ENCODE data around the gene ATG4C. TPM values are rescaled to one million over a fixed set of nuclear protein-coding genes. Genes with fewer than 3 reads are reported as not detected.

Gene ATG4C
- total and polyA plus RNA-seq, 10 of the 15 experiments (the other 5 are each of a cell fraction or from before 2014, with no cell fraction given), result 8.1 to 30.9 (median 18.9) TPM

DNA sequence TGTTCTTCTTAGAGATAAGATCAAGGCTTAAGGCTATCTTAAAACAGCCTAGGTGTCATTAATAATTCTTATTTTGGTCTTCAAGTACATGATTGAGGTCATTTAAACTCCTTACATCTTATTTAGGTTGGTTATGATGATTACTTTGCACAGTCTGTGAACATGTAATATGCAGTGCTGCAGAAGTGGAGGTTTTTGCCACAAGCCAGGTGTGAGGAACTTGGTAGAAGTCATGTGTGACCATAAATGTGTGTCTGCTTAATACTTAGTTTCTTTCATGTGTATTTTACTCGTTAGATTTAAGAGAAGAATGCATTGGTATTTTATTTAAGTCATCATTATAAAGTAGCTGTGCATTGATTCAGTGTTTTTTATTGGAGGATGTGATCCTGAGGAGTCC is 10.1 kb downstream of the ATG4C start:
- in situ Hi-C loops (cut with MboI), result no loop called here
- ChIA-PET SMC1A (ENCODE audit: uncharacterized antibody, unreplicated experiment) (interaction anchor here (1.5 to 1.9 kb wide), 4 partner anchors 10 to 46 kb away, joined by 4 to 7 read pairs (median 6); partner anchors contain the start of gene ATG4C), POLR2A (no interaction called here), RAD21 (ENCODE audit: unreplicated experiment) (no interaction called here), CTCF (interaction anchor here (1.5 kb wide), 1 partner anchor 8 kb away, joined by 5 read pairs; no protein-coding TSS in a partner anchor)
- TF ChIP-seq MTA2 (IDR thresholded peaks at IDR 0.05; ENCODE audit: low read depth) (peak; percentile 37; the same call in 1 of the 2 replicates), SMAD1 (IDR thresholded peaks at IDR 0.05; ENCODE audit: low read depth, partially characterized antibody) (no peak)
- H3K9me3 ChIP-seq (replicated peaks; ENCODE audit: control insufficient read depth, insufficient read depth, low read length), result no peaks in the 10 kb centered on the region
- H3K4me1 ChIP-seq (ENCODE audit: control insufficient read depth, insufficient read depth, low read length), result no peaks in the 10 kb centered on the region; the same call in 1 of the 2 replicates
- no peak overlapping the region for H3K4me3 ChIP-seq
- H3K27ac ChIP-seq (ENCODE audit: control insufficient read depth, insufficient read depth), result no peak overlapping the region
- no peaks in the 10 kb centered on the region; the same call in none of the 2 replicates for H3K79me2 ChIP-seq (ENCODE audit: control insufficient read depth, insufficient read depth, low read length)
- no peak for FAIRE-seq
- no peak overlapping the region for H3K4me2 ChIP-seq (ENCODE audit: control insufficient read depth, insufficient read depth)
- H3K9ac ChIP-seq (ENCODE audit: control insufficient read depth, insufficient read depth, low read length), result no peak overlapping the region
- H4K20me1 ChIP-seq (ENCODE audit: control insufficient read depth, insufficient read depth), result no peaks in the 10 kb centered on the region
- intact Hi-C loops (cut with micrococcal nuclease; ENCODE audit: unreplicated experiment), result no loop called here
- WGBS (ENCODE audit: insufficient coverage, insufficient replicate concordance, low lambda C conversion rate, missing lambda C conversion rate), result 0% methylated on average over 1 of the region's 1 CpG
- BruUV-seq (replicated peaks), result no TSS peak
- H2AFZ ChIP-seq (ENCODE audit: control insufficient read depth, low read depth, low read length), result no peak overlapping the region
- ATAC-seq, result peak; percentile 81
- no peak for DNase-seq (ENCODE audit: low read depth, low spot score)
- H3K27me3 ChIP-seq (replicated peaks in 1 of 2; ENCODE audit: control insufficient read depth in 2 of 2, insufficient read depth in 2 of 2, low read length in 1 of 2), result no peaks in the 10 kb centered on the region
- no peaks in the 10 kb centered on the region for H3K36me3 ChIP-seq (ENCODE audit: control insufficient read depth in 2 of 2, insufficient read depth in 2 of 2, low read length in 1 of 2)

DNA sequence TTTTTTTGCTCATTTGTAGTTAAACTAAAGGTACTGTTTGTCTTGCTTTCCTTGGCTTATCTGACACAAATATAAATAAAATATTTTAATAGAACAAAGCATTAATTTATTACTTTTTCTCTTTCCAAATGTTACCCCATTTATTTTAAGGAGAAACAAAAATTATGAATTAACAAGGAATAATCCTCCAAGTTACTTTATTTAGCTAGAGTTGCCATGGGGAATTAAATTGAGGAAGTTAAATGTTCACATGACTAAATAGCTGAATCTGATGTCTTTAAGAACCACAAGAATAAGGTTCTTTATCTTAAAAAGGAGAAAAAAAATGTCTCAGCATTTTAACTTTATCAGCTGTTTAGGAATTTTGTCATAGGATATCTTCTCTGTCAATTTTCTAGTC is 12.3 kb downstream of the ATG4C start:
- FAIRE-seq (no peak), DNase-seq (ENCODE audit: low read depth, low spot score) (no peak), ATAC-seq (no peak)
- H2AFZ ChIP-seq (ENCODE audit: control insufficient read depth, low read depth, low read length), result no peak overlapping the region
- no TSS peak for BruUV-seq (replicated peaks)
- intact Hi-C loops (cut with micrococcal nuclease; ENCODE audit: unreplicated experiment) (no loop called here), in situ Hi-C loops (cut with MboI) (no loop called here)
- no peaks in the 10 kb centered on the region for H3K9me3 ChIP-seq (replicated peaks; ENCODE audit: control insufficient read depth, insufficient read depth, low read length)
- TF ChIP-seq EZH2 (IDR thresholded peaks at IDR 0.05; ENCODE audit: borderline replicate concordance, control insufficient read depth, low read depth, low read length) (no peak), ZNF384 (IDR thresholded peaks at IDR 0.05; ENCODE audit: borderline replicate concordance, low read depth, low read length) (peak; percentile 80), TARDBP (IDR thresholded peaks at IDR 0.05; ENCODE audit: borderline replicate concordance) (no peak)
- peaks cover 3% of the 10 kb centered on the region for H3K4me1 ChIP-seq (ENCODE audit: control insufficient read depth, insufficient read depth, low read length)
- RAD21 ChIA-PET (ENCODE audit: unreplicated experiment), result interaction anchor here (1.1 to 1.6 kb wide), 2 partner anchors 11 to 106 kb away, joined by 3 to 6 read pairs; no protein-coding TSS in a partner anchor
- H3K79me2 ChIP-seq (ENCODE audit: control insufficient read depth, insufficient read depth, low read length), result no peaks in the 10 kb centered on the region; the same call in none of the 2 replicates
- POLR2A ChIA-PET, result no interaction called here
- no peak overlapping the region for H3K27ac ChIP-seq (ENCODE audit: control insufficient read depth, insufficient read depth)
- H3K36me3 ChIP-seq (ENCODE audit: control insufficient read depth in 2 of 2, insufficient read depth in 2 of 2, low read length in 1 of 2), result no peaks in the 10 kb centered on the region
- SMC1A ChIA-PET (ENCODE audit: uncharacterized antibody, unreplicated experiment), result interaction anchor here (1.0 to 2.3 kb wide), 2 partner anchors 11 to 14 kb away, joined by 5 to 7 read pairs; no protein-coding TSS in a partner anchor
- no peaks in the 10 kb centered on the region for H3K27me3 ChIP-seq (replicated peaks in 1 of 2; ENCODE audit: control insufficient read depth in 2 of 2, insufficient read depth in 2 of 2, low read length in 1 of 2)
- no peak overlapping the region for H3K9ac ChIP-seq (ENCODE audit: control insufficient read depth, insufficient read depth, low read length)
- CTCF ChIA-PET, result no interaction called here
- H3K4me2 ChIP-seq (ENCODE audit: control insufficient read depth, insufficient read depth), result no peak overlapping the region
- H3K4me3 ChIP-seq, result no peak overlapping the region
- no peaks in the 10 kb centered on the region for H4K20me1 ChIP-seq (ENCODE audit: control insufficient read depth, insufficient read depth)
